ENCODE measurements around the gene C3. TPM values are rescaled to one million over a fixed set of nuclear protein-coding genes. Genes with fewer than 3 reads are reported as not detected.
A peak's percentile ranks its signal among the peaks of the same experiment; 100 is the strongest.

The C3 gene
- total and polyA plus RNA-seq, 2 of the 13 experiments (the other 11 are each of a cell fraction or from before 2014, with no cell fraction given) = 1,455 to 6,272 TPM

DNA sequence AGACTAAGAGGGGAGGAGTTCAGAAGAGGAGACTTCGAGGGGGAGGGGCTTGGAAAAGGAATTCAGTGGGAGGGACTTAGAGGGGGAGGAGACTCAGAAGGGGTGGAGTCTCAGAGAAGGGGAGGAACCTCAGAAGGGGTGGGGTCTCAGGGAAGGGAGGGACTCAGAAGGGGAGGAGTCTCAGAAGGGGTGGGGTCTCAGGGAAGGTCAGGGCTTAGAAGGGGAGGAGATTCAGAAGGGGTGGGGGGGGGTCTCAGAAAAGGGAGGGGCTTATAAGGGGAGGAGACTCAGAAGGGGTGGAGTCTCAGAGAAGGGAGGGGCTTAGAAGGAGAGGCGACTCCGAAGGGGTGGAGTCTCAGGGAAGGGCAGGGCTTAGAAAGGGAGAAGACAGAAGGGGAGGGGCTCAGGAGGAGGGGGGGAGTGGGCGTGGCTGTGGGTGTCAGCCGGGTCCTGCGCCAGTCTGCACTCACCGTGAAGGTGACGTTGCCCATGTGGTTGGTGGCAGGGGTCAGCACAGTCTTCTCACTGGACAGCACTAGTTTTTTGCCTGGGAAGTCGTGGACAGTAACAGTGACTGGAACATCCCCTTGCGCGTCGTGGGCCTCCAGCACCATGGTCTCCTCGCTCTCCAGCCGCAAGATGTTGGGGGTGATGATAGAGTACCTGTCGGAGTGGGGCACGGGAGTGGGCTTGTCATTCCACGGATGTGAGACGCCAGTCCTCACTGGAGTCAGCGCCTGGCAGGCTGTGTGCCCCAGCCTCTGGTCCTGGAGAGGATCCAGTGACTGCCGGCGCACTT is 1.5 kb downstream of the C3 start (continued):
- TF ChIP-seq ZNF460 (CRISPR knock-in tag; IDR thresholded peaks at IDR 0.05; ENCODE audit: borderline replicate concordance) (no peak), ZNF564 (CRISPR knock-in tag; IDR thresholded peaks at IDR 0.05) (no peak), ZFYVE20 (CRISPR knock-in tag; IDR thresholded peaks at IDR 0.05; ENCODE audit: borderline replicate concordance, low read depth) (no peak), TAF1 (CRISPR knock-in tag; IDR thresholded peaks at IDR 0.05) (peak; percentile 79), NCOA2 (CRISPR knock-in tag; IDR thresholded peaks at IDR 0.05) (peak; percentile 29; the same call in 1 of the 2 replicates), TAF15 (IDR thresholded peaks at IDR 0.05; ENCODE audit: low read depth, low read length, poor library complexity, severe bottlenecking) (no peak), ZNF670 (CRISPR knock-in tag; IDR thresholded peaks at IDR 0.05; ENCODE audit: borderline replicate concordance) (no peak), NR2F2 (IDR thresholded peaks at IDR 0.05; ENCODE audit: borderline replicate concordance, low read depth) (no peak), ZNF773 (CRISPR knock-in tag; IDR thresholded peaks at IDR 0.05; ENCODE audit: borderline replicate concordance) (no peak)
- TF ChIP-seq, protein P1, sequence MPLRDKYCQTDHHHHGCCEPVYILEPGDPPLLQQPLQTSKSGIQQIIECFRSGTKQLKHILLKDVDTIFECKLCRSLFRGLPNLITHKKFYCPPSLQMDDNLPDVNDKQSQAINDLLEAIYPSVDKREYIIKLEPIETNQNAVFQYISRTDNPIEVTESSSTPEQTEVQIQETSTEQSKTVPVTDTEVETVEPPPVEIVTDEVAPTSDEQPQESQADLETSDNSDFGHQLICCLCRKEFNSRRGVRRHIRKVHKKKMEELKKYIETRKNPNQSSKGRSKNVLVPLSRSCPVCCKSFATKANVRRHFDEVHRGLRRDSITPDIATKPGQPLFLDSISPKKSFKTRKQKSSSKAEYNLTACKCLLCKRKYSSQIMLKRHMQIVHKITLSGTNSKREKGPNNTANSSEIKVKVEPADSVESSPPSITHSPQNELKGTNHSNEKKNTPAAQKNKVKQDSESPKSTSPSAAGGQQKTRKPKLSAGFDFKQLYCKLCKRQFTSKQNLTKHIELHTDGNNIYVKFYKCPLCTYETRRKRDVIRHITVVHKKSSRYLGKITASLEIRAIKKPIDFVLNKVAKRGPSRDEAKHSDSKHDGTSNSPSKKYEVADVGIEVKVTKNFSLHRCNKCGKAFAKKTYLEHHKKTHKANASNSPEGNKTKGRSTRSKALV (CRISPR knock-in tag; IDR thresholded peaks at IDR 0.05) = no peak
- TF ChIP-seq, protein P2, sequence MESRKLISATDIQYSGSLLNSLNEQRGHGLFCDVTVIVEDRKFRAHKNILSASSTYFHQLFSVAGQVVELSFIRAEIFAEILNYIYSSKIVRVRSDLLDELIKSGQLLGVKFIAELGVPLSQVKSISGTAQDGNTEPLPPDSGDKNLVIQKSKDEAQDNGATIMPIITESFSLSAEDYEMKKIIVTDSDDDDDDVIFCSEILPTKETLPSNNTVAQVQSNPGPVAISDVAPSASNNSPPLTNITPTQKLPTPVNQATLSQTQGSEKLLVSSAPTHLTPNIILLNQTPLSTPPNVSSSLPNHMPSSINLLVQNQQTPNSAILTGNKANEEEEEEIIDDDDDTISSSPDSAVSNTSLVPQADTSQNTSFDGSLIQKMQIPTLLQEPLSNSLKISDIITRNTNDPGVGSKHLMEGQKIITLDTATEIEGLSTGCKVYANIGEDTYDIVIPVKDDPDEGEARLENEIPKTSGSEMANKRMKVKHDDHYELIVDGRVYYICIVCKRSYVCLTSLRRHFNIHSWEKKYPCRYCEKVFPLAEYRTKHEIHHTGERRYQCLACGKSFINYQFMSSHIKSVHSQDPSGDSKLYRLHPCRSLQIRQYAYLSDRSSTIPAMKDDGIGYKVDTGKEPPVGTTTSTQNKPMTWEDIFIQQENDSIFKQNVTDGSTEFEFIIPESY (CRISPR knock-in tag; IDR thresholded peaks at IDR 0.05) = no peak
- TF ChIP-seq, protein P3, sequence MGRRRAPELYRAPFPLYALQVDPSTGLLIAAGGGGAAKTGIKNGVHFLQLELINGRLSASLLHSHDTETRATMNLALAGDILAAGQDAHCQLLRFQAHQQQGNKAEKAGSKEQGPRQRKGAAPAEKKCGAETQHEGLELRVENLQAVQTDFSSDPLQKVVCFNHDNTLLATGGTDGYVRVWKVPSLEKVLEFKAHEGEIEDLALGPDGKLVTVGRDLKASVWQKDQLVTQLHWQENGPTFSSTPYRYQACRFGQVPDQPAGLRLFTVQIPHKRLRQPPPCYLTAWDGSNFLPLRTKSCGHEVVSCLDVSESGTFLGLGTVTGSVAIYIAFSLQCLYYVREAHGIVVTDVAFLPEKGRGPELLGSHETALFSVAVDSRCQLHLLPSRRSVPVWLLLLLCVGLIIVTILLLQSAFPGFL (CRISPR knock-in tag; IDR thresholded peaks at IDR 0.05) = no peak
- TF ChIP-seq, protein P4, sequence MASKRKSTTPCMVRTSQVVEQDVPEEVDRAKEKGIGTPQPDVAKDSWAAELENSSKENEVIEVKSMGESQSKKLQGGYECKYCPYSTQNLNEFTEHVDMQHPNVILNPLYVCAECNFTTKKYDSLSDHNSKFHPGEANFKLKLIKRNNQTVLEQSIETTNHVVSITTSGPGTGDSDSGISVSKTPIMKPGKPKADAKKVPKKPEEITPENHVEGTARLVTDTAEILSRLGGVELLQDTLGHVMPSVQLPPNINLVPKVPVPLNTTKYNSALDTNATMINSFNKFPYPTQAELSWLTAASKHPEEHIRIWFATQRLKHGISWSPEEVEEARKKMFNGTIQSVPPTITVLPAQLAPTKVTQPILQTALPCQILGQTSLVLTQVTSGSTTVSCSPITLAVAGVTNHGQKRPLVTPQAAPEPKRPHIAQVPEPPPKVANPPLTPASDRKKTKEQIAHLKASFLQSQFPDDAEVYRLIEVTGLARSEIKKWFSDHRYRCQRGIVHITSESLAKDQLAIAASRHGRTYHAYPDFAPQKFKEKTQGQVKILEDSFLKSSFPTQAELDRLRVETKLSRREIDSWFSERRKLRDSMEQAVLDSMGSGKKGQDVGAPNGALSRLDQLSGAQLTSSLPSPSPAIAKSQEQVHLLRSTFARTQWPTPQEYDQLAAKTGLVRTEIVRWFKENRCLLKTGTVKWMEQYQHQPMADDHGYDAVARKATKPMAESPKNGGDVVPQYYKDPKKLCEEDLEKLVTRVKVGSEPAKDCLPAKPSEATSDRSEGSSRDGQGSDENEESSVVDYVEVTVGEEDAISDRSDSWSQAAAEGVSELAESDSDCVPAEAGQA (IDR thresholded peaks at IDR 0.05; ENCODE audit: low read depth) = no peak
- TF ChIP-seq, protein P4 (CRISPR knock-in tag; IDR thresholded peaks at IDR 0.05; ENCODE audit: borderline replicate concordance) = no peak
- TF ChIP-seq, protein P5, sequence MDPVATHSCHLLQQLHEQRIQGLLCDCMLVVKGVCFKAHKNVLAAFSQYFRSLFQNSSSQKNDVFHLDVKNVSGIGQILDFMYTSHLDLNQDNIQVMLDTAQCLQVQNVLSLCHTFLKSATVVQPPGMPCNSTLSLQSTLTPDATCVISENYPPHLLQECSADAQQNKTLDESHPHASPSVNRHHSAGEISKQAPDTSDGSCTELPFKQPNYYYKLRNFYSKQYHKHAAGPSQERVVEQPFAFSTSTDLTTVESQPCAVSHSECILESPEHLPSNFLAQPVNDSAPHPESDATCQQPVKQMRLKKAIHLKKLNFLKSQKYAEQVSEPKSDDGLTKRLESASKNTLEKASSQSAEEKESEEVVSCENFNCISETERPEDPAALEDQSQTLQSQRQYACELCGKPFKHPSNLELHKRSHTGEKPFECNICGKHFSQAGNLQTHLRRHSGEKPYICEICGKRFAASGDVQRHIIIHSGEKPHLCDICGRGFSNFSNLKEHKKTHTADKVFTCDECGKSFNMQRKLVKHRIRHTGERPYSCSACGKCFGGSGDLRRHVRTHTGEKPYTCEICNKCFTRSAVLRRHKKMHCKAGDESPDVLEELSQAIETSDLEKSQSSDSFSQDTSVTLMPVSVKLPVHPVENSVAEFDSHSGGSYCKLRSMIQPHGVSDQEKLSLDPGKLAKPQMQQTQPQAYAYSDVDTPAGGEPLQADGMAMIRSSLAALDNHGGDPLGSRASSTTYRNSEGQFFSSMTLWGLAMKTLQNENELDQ (CRISPR knock-in tag; IDR thresholded peaks at IDR 0.05; ENCODE audit: borderline replicate concordance) = no peak
